ENCODE results near the gene SENP2.
"Not testable (repeated sequence)": the region's sequence is repeated elsewhere in the genome, so short reads cannot be mapped to it uniquely, and the experiment has no call there.

Gene SENP2

GRCh38 chr3:185631108-185631507 is 45.0 kb downstream of the SENP2 start:
- Histone ChIP-seq H3K4me3 (ENCODE audit: extremely low read depth, insufficient read depth, low read length, poor library complexity, severe bottlenecking) (no peak overlapping the region), H3K4me1 (ENCODE audit: control insufficient read depth, insufficient read depth, low read length, poor library complexity, severe bottlenecking) (peaks cover 5% of the 10 kb centered on the region), H3K36me3 (ENCODE audit: control insufficient read depth, insufficient read depth, low read length) (peaks cover 24% of the 10 kb centered on the region), H3K9me3 (ENCODE audit: control insufficient read depth, low read length) (no peaks in the 10 kb centered on the region), H3K27ac (ENCODE audit: low read depth, low read length, severe bottlenecking) (no peak overlapping the region)
- WGBS, 2 experiments (ENCODE audit: insufficient coverage in 2 of 2), result 96% methylated on average over 3 of the region's 4 CpGs; no CpG with 5 or more reads in 1 of the 2 experiments

- Histone ChIP-seq H3K27ac (ENCODE audit: low read depth, low read length, severe bottlenecking) (no peak overlapping the region), H3K36me3 (ENCODE audit: control insufficient read depth, insufficient read depth, low read length) (peaks cover 21% of the 10 kb centered on the region), H3K9me3 (ENCODE audit: control insufficient read depth, low read length) (no peaks in the 10 kb centered on the region), H3K4me3 (ENCODE audit: extremely low read depth, insufficient read depth, low read length, poor library complexity, severe bottlenecking) (no peak overlapping the region), H3K4me1 (ENCODE audit: control insufficient read depth, insufficient read depth, low read length, poor library complexity, severe bottlenecking) (peaks cover 5% of the 10 kb centered on the region)
- 100% methylated on average over 2 of the region's 7 CpGs for WGBS, 2 experiments (ENCODE audit: insufficient coverage in 2 of 2)
Observed at GRCh38 chr3:185631508-185632206, 45.6 kb downstream of the SENP2 start.

- Histone ChIP-seq H3K36me3 (ENCODE audit: control insufficient read depth, insufficient read depth, low read length) (peaks cover 11% of the 10 kb centered on the region), H3K4me3 (ENCODE audit: extremely low read depth, insufficient read depth, low read length, poor library complexity, severe bottlenecking) (no peak overlapping the region), H3K4me1 (ENCODE audit: control insufficient read depth, insufficient read depth, low read length, poor library complexity, severe bottlenecking) (peaks cover 5% of the 10 kb centered on the region), H3K27ac (ENCODE audit: low read depth, low read length, severe bottlenecking) (no peak overlapping the region), H3K9me3 (ENCODE audit: control insufficient read depth, low read length) (no peaks in the 10 kb centered on the region)
- 88 to 100% methylated on average over 2 to 3 of the region's 4 CpGs for WGBS, 2 experiments (ENCODE audit: insufficient coverage in 2 of 2)
Observed at GRCh38 chr3:185632996-185633395, 46.9 kb downstream of the SENP2 start.

GRCh38 chr3:185637388-185637787 is 51.3 kb downstream of the SENP2 start:
- Histone ChIP-seq H3K4me1 (ENCODE audit: control insufficient read depth, insufficient read depth, low read length, poor library complexity, severe bottlenecking) (no peaks in the 10 kb centered on the region), H3K36me3 (ENCODE audit: control insufficient read depth, insufficient read depth, low read length) (peaks cover 20% of the 10 kb centered on the region), H3K27ac (ENCODE audit: low read depth, low read length, severe bottlenecking) (no peak overlapping the region), H3K9me3 (ENCODE audit: control insufficient read depth, low read length) (no peaks in the 10 kb centered on the region), H3K4me3 (ENCODE audit: extremely low read depth, insufficient read depth, low read length, poor library complexity, severe bottlenecking) (no peak overlapping the region)
- WGBS, 2 experiments (ENCODE audit: insufficient coverage in 2 of 2), result 95 to 96% methylated on average over 3 of the region's 3 CpGs

- H3K4me3 ChIP-seq (ENCODE audit: extremely low read depth, insufficient read depth, low read length, poor library complexity, severe bottlenecking); H3K27ac ChIP-seq (ENCODE audit: low read depth, low read length, severe bottlenecking); H3K4me1 ChIP-seq (ENCODE audit: control insufficient read depth, insufficient read depth, low read length, poor library complexity, severe bottlenecking); H3K9me3 ChIP-seq (ENCODE audit: control insufficient read depth, low read length): not testable (repeated sequence)
- 97 to 100% methylated on average over 5 to 8 of the region's 11 CpGs for WGBS, 2 experiments (ENCODE audit: insufficient coverage in 2 of 2)
- peaks cover 32% of the 10 kb centered on the region for H3K36me3 ChIP-seq (ENCODE audit: control insufficient read depth, insufficient read depth, low read length)
Observed at GRCh38 chr3:185638651-185639050, 52.6 kb downstream of the SENP2 start.

GRCh38 chr3:185639632-185640206 is 53.6 kb downstream of the SENP2 start:
- no peaks in the 10 kb centered on the region for H3K4me1 ChIP-seq (ENCODE audit: control insufficient read depth, insufficient read depth, low read length, poor library complexity, severe bottlenecking)
- no peak overlapping the region for H3K27ac ChIP-seq (ENCODE audit: low read depth, low read length, severe bottlenecking)
- H3K4me3 ChIP-seq (ENCODE audit: extremely low read depth, insufficient read depth, low read length, poor library complexity, severe bottlenecking), result no peak overlapping the region
- 81 to 87% methylated on average over 7 of the region's 7 CpGs for WGBS, 2 experiments (ENCODE audit: insufficient coverage in 2 of 2)
- no peaks in the 10 kb centered on the region for H3K9me3 ChIP-seq (ENCODE audit: control insufficient read depth, low read length)
- H3K36me3 ChIP-seq (ENCODE audit: control insufficient read depth, insufficient read depth, low read length), result peaks cover 42% of the 10 kb centered on the region

GRCh38 chr3:185640308-185640707 is 54.2 kb downstream of the SENP2 start:
- Histone ChIP-seq H3K9me3 (ENCODE audit: control insufficient read depth, low read length) (no peaks in the 10 kb centered on the region), H3K4me3 (ENCODE audit: extremely low read depth, insufficient read depth, low read length, poor library complexity, severe bottlenecking) (no peak overlapping the region), H3K27ac (ENCODE audit: low read depth, low read length, severe bottlenecking) (no peak overlapping the region), H3K36me3 (ENCODE audit: control insufficient read depth, insufficient read depth, low read length) (peaks cover 48% of the 10 kb centered on the region), H3K4me1 (ENCODE audit: control insufficient read depth, insufficient read depth, low read length, poor library complexity, severe bottlenecking) (no peaks in the 10 kb centered on the region)
- WGBS, 2 experiments (ENCODE audit: insufficient coverage in 2 of 2), result 92 to 100% methylated on average over 1 to 2 of the region's 2 CpGs

GRCh38 chr3:185645191-185645590 is 59.1 kb downstream of the SENP2 start:
- WGBS, 2 experiments (ENCODE audit: insufficient coverage in 2 of 2), result 82 to 88% methylated on average over 13 to 16 of the region's 17 CpGs
- Histone ChIP-seq H3K36me3 (ENCODE audit: control insufficient read depth, insufficient read depth, low read length) (peaks cover 94% of the 10 kb centered on the region), H3K4me1 (ENCODE audit: control insufficient read depth, insufficient read depth, low read length, poor library complexity, severe bottlenecking) (peaks cover 18% of the 10 kb centered on the region)
- not testable (repeated sequence) for H3K4me3 ChIP-seq (ENCODE audit: extremely low read depth, insufficient read depth, low read length, poor library complexity, severe bottlenecking); H3K9me3 ChIP-seq (ENCODE audit: control insufficient read depth, low read length); H3K27ac ChIP-seq (ENCODE audit: low read depth, low read length, severe bottlenecking)

- H3K4me1 ChIP-seq (ENCODE audit: control insufficient read depth, insufficient read depth, low read length, poor library complexity, severe bottlenecking), result peaks cover 18% of the 10 kb centered on the region
- peak overlapping the region; percentile 2 for H3K27ac ChIP-seq (ENCODE audit: low read depth, low read length, severe bottlenecking)
- WGBS, 2 experiments (ENCODE audit: insufficient coverage in 2 of 2), result 81 to 83% methylated on average over 10 to 15 of the region's 16 CpGs
- peaks cover 96% of the 10 kb centered on the region for H3K36me3 ChIP-seq (ENCODE audit: control insufficient read depth, insufficient read depth, low read length)
- no peak overlapping the region for H3K4me3 ChIP-seq (ENCODE audit: extremely low read depth, insufficient read depth, low read length, poor library complexity, severe bottlenecking)
- no peaks in the 10 kb centered on the region for H3K9me3 ChIP-seq (ENCODE audit: control insufficient read depth, low read length)
Observed at GRCh38 chr3:185645596-185646381, 59.7 kb downstream of the SENP2 start.

- no peaks in the 10 kb centered on the region for H3K9me3 ChIP-seq (ENCODE audit: control insufficient read depth, low read length)
- WGBS, 2 experiments (ENCODE audit: insufficient coverage in 2 of 2), result 80 to 89% methylated on average over 10 of the region's 14 CpGs
- no peak overlapping the region for H3K4me3 ChIP-seq (ENCODE audit: extremely low read depth, insufficient read depth, low read length, poor library complexity, severe bottlenecking)
- peaks cover 18% of the 10 kb centered on the region for H3K4me1 ChIP-seq (ENCODE audit: control insufficient read depth, insufficient read depth, low read length, poor library complexity, severe bottlenecking)
- peak overlapping the region; percentile 29 for H3K27ac ChIP-seq (ENCODE audit: low read depth, low read length, severe bottlenecking)
- peaks cover 99% of the 10 kb centered on the region for H3K36me3 ChIP-seq (ENCODE audit: control insufficient read depth, insufficient read depth, low read length)
Observed at GRCh38 chr3:185646382-185647133, 60.5 kb downstream of the SENP2 start.

Measured in mesodermal cell (in vitro differentiated cells).